HepG2 (cell line): ENCODE measurements around the gene ENO1. TPM values are rescaled to one million over a fixed set of nuclear protein-coding genes. Genes with fewer than 3 reads are reported as not detected.
A peak's percentile ranks its signal among the peaks of the same experiment; 100 is the strongest.

Source experiments
- ARNT ChIP-seq: fragments of 450-650 bp; IDR thresholded peaks from 2 replicates; pipeline ENCODE4 v1.6.1; 2017
- CENPT ChIP-seq: sonication (generic); formaldehyde crosslinking; IDR thresholded peaks from 2 replicates; pipeline ENCODE4 v1.8.0; 2022; ENCODE audit warnings: low read depth, mild to moderate bottlenecking, moderate library complexity, missing genetic modification reagents
- FOXJ3 ChIP-seq: sonication (generic); formaldehyde crosslinking; IDR thresholded peaks from 2 replicates; pipeline ENCODE4 v1.4.0; 2020; ENCODE audit warnings: missing genetic modification reagents, mild to moderate bottlenecking, borderline replicate concordance
- HHEX ChIP-seq: IDR thresholded peaks from 2 replicates; pipeline ENCODE4 v1.6.1; 2016; ENCODE audit warnings: control low read depth
- JUN ChIP-seq: sonication (generic); formaldehyde crosslinking; IDR thresholded peaks from 2 replicates; pipeline ENCODE4 v1.4.0; 2020; ENCODE audit warnings: mild to moderate bottlenecking, missing genetic modification reagents
- KLF6 ChIP-seq: IDR thresholded peaks from 2 replicates; pipeline ENCODE4 v1.8.0; 2016; ENCODE audit warnings: missing biosample characterization, missing genetic modification reagents
- NCOR1 ChIP-seq: fragments of 200-600 bp; sonication (generic); IDR thresholded peaks from 2 replicates; pipeline ENCODE4 v1.7.0; 2017; ENCODE audit warnings: antibody characterized with exemption, low read length, borderline replicate concordance
- POGK ChIP-seq: sonication (generic); formaldehyde crosslinking; conservative IDR thresholded peaks from 2 replicates; pipeline ENCODE4 v1.8.0; 2022; ENCODE audit warnings: mild to moderate bottlenecking, moderate library complexity, missing genetic modification reagents
- SMAD9 ChIP-seq: sonication (generic); formaldehyde crosslinking; IDR thresholded peaks from 2 replicates; pipeline ENCODE4 v1.5.1; 2020; ENCODE audit warnings: mild to moderate bottlenecking, missing genetic modification reagents
- SSRP1 ChIP-seq: IDR thresholded peaks from 2 replicates; pipeline ENCODE4 v1.6.1; 2016; ENCODE audit warnings: control low read depth
- TBP ChIP-seq: sonication (generic); formaldehyde crosslinking; IDR thresholded peaks from 2 replicates; pipeline ENCODE4 v1.5.0; 2020; ENCODE audit warnings: missing genetic modification reagents
- U2AF1 ChIP-seq: fragments of 200-400 bp; formaldehyde crosslinking; optimal IDR thresholded peaks from 2 replicates; pipeline ENCODE3; 2017; ENCODE audit warnings: mild to moderate bottlenecking, low read depth, low read length
- U2AF2 ChIP-seq: fragments of 200-400 bp; formaldehyde crosslinking; IDR thresholded peaks from 2 replicates; pipeline ENCODE4 v1.6.1; 2017; ENCODE audit warnings: low read depth, mild to moderate bottlenecking, low read length
- ZFAT ChIP-seq: sonication (generic); formaldehyde crosslinking; conservative IDR thresholded peaks from 2 replicates; pipeline ENCODE4 v1.8.1; 2023; ENCODE audit warnings: missing genetic modification reagents, inconsistent platforms
- ZFP37 ChIP-seq: sonication (generic); formaldehyde crosslinking; IDR thresholded peaks from 2 replicates; pipeline ENCODE4 v1.4.0; 2020; ENCODE audit warnings: missing genetic modification reagents, borderline replicate concordance
- ZNF20 ChIP-seq: sonication (generic); formaldehyde crosslinking; IDR thresholded peaks from 2 replicates; pipeline ENCODE4 v1.4.0; 2020; ENCODE audit warnings: mild to moderate bottlenecking, moderate library complexity, missing genetic modification reagents
- ZNF280D ChIP-seq: sonication (generic); formaldehyde crosslinking; IDR thresholded peaks from 2 replicates; pipeline ENCODE4 v1.5.1; 2020; ENCODE audit warnings: mild to moderate bottlenecking, missing genetic modification reagents
- ZNF354B ChIP-seq: sonication (generic); formaldehyde crosslinking; IDR thresholded peaks from 2 replicates; pipeline ENCODE4 v1.8.0; 2022; ENCODE audit warnings: mild to moderate bottlenecking, missing genetic modification reagents
- ZNF709 ChIP-seq: sonication (generic); formaldehyde crosslinking; IDR thresholded peaks from 2 replicates; pipeline ENCODE4 v1.5.0; 2020; ENCODE audit warnings: mild to moderate bottlenecking, missing genetic modification reagents
- ZNF773 ChIP-seq: sonication (generic); formaldehyde crosslinking; IDR thresholded peaks from 2 replicates; pipeline ENCODE4 v1.4.0; 2020; ENCODE audit warnings: missing genetic modification reagents, borderline replicate concordance
- ZNF850 ChIP-seq: sonication (generic); formaldehyde crosslinking; conservative IDR thresholded peaks from 2 replicates; pipeline ENCODE4 v1.9.0; 2021; ENCODE audit warnings: mild to moderate bottlenecking, missing genetic modification reagents
- ZSCAN31 ChIP-seq: sonication (generic); formaldehyde crosslinking; IDR thresholded peaks from 2 replicates; pipeline ENCODE4 v1.5.0; 2020; ENCODE audit warnings: low read depth, mild to moderate bottlenecking, missing genetic modification reagents
- polyA plus RNA-seq, 8 experiments: library from polyadenylated mRNA; depleted of rRNA in 3 of 8; stranded (reverse) in 7 of 8; unstranded in 1 of 8; fragments of >200 nt; fragmentation: Illumina TruSeq in 4 of 8; extraction: Trizol in 4 of 8; gene quantifications; 2 replicates each; pipeline versions ENCODE4 v1.2.1 to v1.2.3, GENCODE V29; 2011 to 2016; ENCODE audit warnings: low read depth in 4 of 8, missing spikeins in 1 of 8, mixed read lengths in 1 of 8; ENCODE audit not compliant: insufficient read depth in 1 of 8
- total RNA-seq, 5 experiments: library from RNA; depleted of rRNA; stranded (reverse); fragments of >200 nt; fragmentation: Illumina TruSeq; extraction: Trizol; gene quantifications; 2 replicates each; pipeline ENCODE4 v1.2.3, GENCODE V29; 2016; ENCODE audit warnings: low read depth in 1 of 5
- TF ChIP-seq, protein P1 (sequence below): sonication (generic); formaldehyde crosslinking; IDR thresholded peaks from 2 replicates; pipeline ENCODE4 v1.4.0; 2020; ENCODE audit warnings: mild to moderate bottlenecking, missing genetic modification reagents
- TF ChIP-seq, protein P2 (sequence below): sonication (generic); formaldehyde crosslinking; IDR thresholded peaks from 2 replicates; pipeline ENCODE4 v1.8.0; 2022; ENCODE audit warnings: missing genetic modification reagents, mild to moderate bottlenecking, borderline replicate concordance
- TF ChIP-seq, protein P3 (sequence below): sonication (generic); formaldehyde crosslinking; IDR thresholded peaks from 2 replicates; pipeline ENCODE4 v1.9.0; 2021; ENCODE audit warnings: missing genetic modification reagents, mild to moderate bottlenecking, borderline replicate concordance

The ENO1 gene
- total and polyA plus RNA-seq, 2 of the 13 experiments (the other 11 are each of a cell fraction or from before 2014, with no cell fraction given) = 1,559 to 3,103 TPM

DNA sequence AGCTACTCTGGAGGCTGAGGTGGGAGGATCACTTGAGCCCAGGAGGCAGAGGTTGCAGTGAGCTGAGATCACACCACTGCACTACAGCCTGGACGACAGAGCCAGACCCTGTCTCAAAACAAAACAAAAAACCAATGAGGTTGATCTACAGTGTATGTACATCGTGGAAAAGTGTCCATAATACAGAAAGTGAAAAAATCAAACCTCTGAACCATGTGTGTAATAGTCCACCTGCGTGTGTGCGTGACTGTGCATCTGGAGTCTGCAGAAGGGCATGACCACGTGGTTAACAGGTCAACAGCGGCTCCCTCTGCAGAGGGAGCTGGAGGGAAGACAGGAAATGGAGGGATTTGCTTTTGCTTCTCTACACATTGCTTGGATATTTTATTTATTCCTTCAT, 32.4 kb upstream of the ENO1 start (continued):
- TF ChIP-seq, protein P1, sequence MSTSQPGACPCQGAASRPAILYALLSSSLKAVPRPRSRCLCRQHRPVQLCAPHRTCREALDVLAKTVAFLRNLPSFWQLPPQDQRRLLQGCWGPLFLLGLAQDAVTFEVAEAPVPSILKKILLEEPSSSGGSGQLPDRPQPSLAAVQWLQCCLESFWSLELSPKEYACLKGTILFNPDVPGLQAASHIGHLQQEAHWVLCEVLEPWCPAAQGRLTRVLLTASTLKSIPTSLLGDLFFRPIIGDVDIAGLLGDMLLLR (CRISPR knock-in tag) = no peak
- no peak for TF ChIP-seq HHEX
- TF ChIP-seq U2AF1 = no peak
- no peak for TF ChIP-seq KLF6
- no peak for TF ChIP-seq ZSCAN31
- no peak for TF ChIP-seq POGK
- TF ChIP-seq SSRP1 = no peak
- no peak for TF ChIP-seq JUN (CRISPR knock-in tag)
- TF ChIP-seq ZFAT (CRISPR knock-in tag) = no peak
- TF ChIP-seq ZNF354B (CRISPR knock-in tag) = no peak
- TF ChIP-seq U2AF2 = no peak
- TF ChIP-seq TBP = no peak
- TF ChIP-seq, protein P2, sequence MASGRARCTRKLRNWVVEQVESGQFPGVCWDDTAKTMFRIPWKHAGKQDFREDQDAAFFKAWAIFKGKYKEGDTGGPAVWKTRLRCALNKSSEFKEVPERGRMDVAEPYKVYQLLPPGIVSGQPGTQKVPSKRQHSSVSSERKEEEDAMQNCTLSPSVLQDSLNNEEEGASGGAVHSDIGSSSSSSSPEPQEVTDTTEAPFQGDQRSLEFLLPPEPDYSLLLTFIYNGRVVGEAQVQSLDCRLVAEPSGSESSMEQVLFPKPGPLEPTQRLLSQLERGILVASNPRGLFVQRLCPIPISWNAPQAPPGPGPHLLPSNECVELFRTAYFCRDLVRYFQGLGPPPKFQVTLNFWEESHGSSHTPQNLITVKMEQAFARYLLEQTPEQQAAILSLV (CRISPR knock-in tag) = no peak
- no peak for TF ChIP-seq ZNF20 (CRISPR knock-in tag)
- no peak for TF ChIP-seq ZNF280D
- no peak for TF ChIP-seq NCOR1
- TF ChIP-seq FOXJ3 (CRISPR knock-in tag) = no peak
- TF ChIP-seq SMAD9 (CRISPR knock-in tag) = no peak
- no peak for TF ChIP-seq ARNT
- TF ChIP-seq CENPT = no peak
- no peak for TF ChIP-seq ZNF850 (CRISPR knock-in tag)
- TF ChIP-seq ZNF709 (CRISPR knock-in tag) = no peak
- no peak for TF ChIP-seq ZNF773 (CRISPR knock-in tag)
- TF ChIP-seq, protein P3, sequence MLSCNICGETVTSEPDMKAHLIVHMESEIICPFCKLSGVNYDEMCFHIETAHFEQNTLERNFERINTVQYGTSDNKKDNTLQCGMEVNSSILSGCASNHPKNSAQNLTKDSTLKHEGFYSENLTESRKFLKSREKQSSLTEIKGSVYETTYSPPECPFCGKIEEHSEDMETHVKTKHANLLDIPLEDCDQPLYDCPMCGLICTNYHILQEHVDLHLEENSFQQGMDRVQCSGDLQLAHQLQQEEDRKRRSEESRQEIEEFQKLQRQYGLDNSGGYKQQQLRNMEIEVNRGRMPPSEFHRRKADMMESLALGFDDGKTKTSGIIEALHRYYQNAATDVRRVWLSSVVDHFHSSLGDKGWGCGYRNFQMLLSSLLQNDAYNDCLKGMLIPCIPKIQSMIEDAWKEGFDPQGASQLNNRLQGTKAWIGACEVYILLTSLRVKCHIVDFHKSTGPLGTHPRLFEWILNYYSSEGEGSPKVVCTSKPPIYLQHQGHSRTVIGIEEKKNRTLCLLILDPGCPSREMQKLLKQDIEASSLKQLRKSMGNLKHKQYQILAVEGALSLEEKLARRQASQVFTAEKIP (CRISPR knock-in tag) = no peak
- peak; percentile 76; the same call in 1 of the 2 replicates for TF ChIP-seq ZFP37 (CRISPR knock-in tag)
